HepG2 (cell line): Measurements from ENCODE around the gene TMEM235. TPM values are rescaled to one million over a fixed set of nuclear protein-coding genes. Genes with fewer than 3 reads are reported as not detected.
A peak's percentile ranks its signal among the peaks of the same experiment; 100 is the strongest.

Experiments used
- ATM ChIP-seq: fragments of 450-650 bp; IDR thresholded peaks from 2 replicates; pipeline ENCODE4 v1.7.1; 2017; ENCODE audit warnings: mild to moderate bottlenecking, borderline replicate concordance
- CBX2 ChIP-seq, 2 experiments: fragments of 200-600 bp in 1 of 2; sonication (generic); formaldehyde crosslinking in 1 of 2; IDR thresholded peaks; 2 replicates each; pipeline versions ENCODE4 v1.7.0 to v1.8.1; 2018 to 2022; ENCODE audit warnings: low read depth in 2 of 2, low read length in 1 of 2, mild to moderate bottlenecking in 1 of 2, missing genetic modification reagents in 1 of 2
- HOXA9 ChIP-seq: sonication (generic); formaldehyde crosslinking; IDR thresholded peaks from 2 replicates; pipeline ENCODE4 v1.8.1; 2022; ENCODE audit warnings: missing genetic modification reagents, mild to moderate bottlenecking, moderate library complexity, borderline replicate concordance
- MBD4 ChIP-seq: IDR thresholded peaks from 2 replicates; pipeline ENCODE4 v1.6.1; 2012; ENCODE audit warnings: low read length, inconsistent platforms, borderline replicate concordance
- MIXL1 ChIP-seq: IDR thresholded peaks from 2 replicates; pipeline ENCODE4 v1.6.1; 2016
- NFKBIZ ChIP-seq: IDR thresholded peaks from 2 replicates; pipeline ENCODE4 v1.6.1; 2018; ENCODE audit warnings: missing genetic modification reagents, missing compliant biosample characterization
- RBAK ChIP-seq: sonication (generic); formaldehyde crosslinking; IDR thresholded peaks from 2 replicates; pipeline ENCODE4 v1.5.1; 2020; ENCODE audit warnings: mild to moderate bottlenecking, missing genetic modification reagents
- SAFB2 ChIP-seq: sonication (generic); formaldehyde crosslinking; IDR thresholded peaks from 2 replicates; pipeline ENCODE4 v1.5.1; 2020; ENCODE audit warnings: missing genetic modification reagents, low read depth, mild to moderate bottlenecking, borderline replicate concordance
- SP140L ChIP-seq: sonication (generic); formaldehyde crosslinking; IDR thresholded peaks from 2 replicates; pipeline ENCODE4 v1.4.0; 2020; ENCODE audit warnings: missing genetic modification reagents, borderline replicate concordance
- STAT5B ChIP-seq: sonication (generic); formaldehyde crosslinking; IDR thresholded peaks from 2 replicates; pipeline ENCODE4 v1.4.0; 2020; ENCODE audit warnings: missing genetic modification reagents
- ZNF234 ChIP-seq: sonication (generic); formaldehyde crosslinking; conservative IDR thresholded peaks from 2 replicates; pipeline ENCODE4 v1.5.1; 2020; ENCODE audit warnings: mild to moderate bottlenecking, missing genetic modification reagents
- ZNF354B ChIP-seq: sonication (generic); formaldehyde crosslinking; IDR thresholded peaks from 2 replicates; pipeline ENCODE4 v1.8.0; 2022; ENCODE audit warnings: mild to moderate bottlenecking, missing genetic modification reagents
- ZNF598 ChIP-seq: sonication (generic); formaldehyde crosslinking; IDR thresholded peaks from 2 replicates; pipeline ENCODE4 v1.5.1; 2020; ENCODE audit warnings: mild to moderate bottlenecking, missing genetic modification reagents, borderline replicate concordance
- ZNF605 ChIP-seq: sonication (generic); formaldehyde crosslinking; IDR thresholded peaks from 2 replicates; pipeline ENCODE4 v1.8.0; 2022; ENCODE audit warnings: mild to moderate bottlenecking, missing genetic modification reagents
- ZNF737 ChIP-seq: sonication (generic); formaldehyde crosslinking; IDR thresholded peaks from 2 replicates; pipeline ENCODE4 v1.5.0; 2020; ENCODE audit warnings: missing genetic modification reagents, mild to moderate bottlenecking, borderline replicate concordance
- ZNF747 ChIP-seq: sonication (generic); formaldehyde crosslinking; IDR thresholded peaks from 2 replicates; pipeline ENCODE4 v1.8.1; 2023; ENCODE audit warnings: missing genetic modification reagents, mild to moderate bottlenecking, borderline replicate concordance
- polyA plus RNA-seq, 8 experiments: library from polyadenylated mRNA; depleted of rRNA in 3 of 8; stranded (reverse) in 7 of 8; unstranded in 1 of 8; fragments of >200 nt; fragmentation: Illumina TruSeq in 4 of 8; extraction: Trizol in 4 of 8; gene quantifications; 2 replicates each; pipeline versions ENCODE4 v1.2.1 to v1.2.3, GENCODE V29; 2011 to 2016; ENCODE audit warnings: low read depth in 4 of 8, missing spikeins in 1 of 8, mixed read lengths in 1 of 8; ENCODE audit not compliant: insufficient read depth in 1 of 8
- total RNA-seq, 5 experiments: library from RNA; depleted of rRNA; stranded (reverse); fragments of >200 nt; fragmentation: Illumina TruSeq; extraction: Trizol; gene quantifications; 2 replicates each; pipeline ENCODE4 v1.2.3, GENCODE V29; 2016; ENCODE audit warnings: low read depth in 1 of 5
- TF ChIP-seq, protein P1 (sequence below): sonication (generic); formaldehyde crosslinking; IDR thresholded peaks from 2 replicates; pipeline ENCODE4 v1.5.0; 2020; ENCODE audit warnings: mild to moderate bottlenecking, missing genetic modification reagents
- TF ChIP-seq, protein P2 (sequence below): sonication (generic); formaldehyde crosslinking; IDR thresholded peaks from 2 replicates; pipeline ENCODE4 v1.9.0; 2021; ENCODE audit warnings: missing genetic modification reagents, borderline replicate concordance
- TF ChIP-seq, protein P3 (sequence below): sonication (generic); formaldehyde crosslinking; IDR thresholded peaks from 2 replicates; pipeline ENCODE4 v1.5.0; 2020; ENCODE audit warnings: missing genetic modification reagents, mild to moderate bottlenecking, borderline replicate concordance
- TF ChIP-seq, protein P4 (sequence below): sonication (generic); formaldehyde crosslinking; IDR thresholded peaks from 2 replicates; pipeline ENCODE4 v1.4.0; 2020; ENCODE audit warnings: missing genetic modification reagents
- TF ChIP-seq, protein P5 (sequence below): sonication (generic); formaldehyde crosslinking; IDR thresholded peaks from 2 replicates; pipeline ENCODE4 v1.5.1; 2020; ENCODE audit warnings: missing genetic modification reagents, mild to moderate bottlenecking, borderline replicate concordance
- TF ChIP-seq, protein P6 (sequence below): sonication (generic); formaldehyde crosslinking; IDR thresholded peaks from 2 replicates; pipeline ENCODE4 v1.8.0; 2022; ENCODE audit warnings: mild to moderate bottlenecking, missing genetic modification reagents, moderate library complexity

Gene TMEM235
- total and polyA plus RNA-seq, 2 of the 13 experiments (the other 11 are each of a cell fraction or from before 2014, with no cell fraction given), result not detected

DNA sequence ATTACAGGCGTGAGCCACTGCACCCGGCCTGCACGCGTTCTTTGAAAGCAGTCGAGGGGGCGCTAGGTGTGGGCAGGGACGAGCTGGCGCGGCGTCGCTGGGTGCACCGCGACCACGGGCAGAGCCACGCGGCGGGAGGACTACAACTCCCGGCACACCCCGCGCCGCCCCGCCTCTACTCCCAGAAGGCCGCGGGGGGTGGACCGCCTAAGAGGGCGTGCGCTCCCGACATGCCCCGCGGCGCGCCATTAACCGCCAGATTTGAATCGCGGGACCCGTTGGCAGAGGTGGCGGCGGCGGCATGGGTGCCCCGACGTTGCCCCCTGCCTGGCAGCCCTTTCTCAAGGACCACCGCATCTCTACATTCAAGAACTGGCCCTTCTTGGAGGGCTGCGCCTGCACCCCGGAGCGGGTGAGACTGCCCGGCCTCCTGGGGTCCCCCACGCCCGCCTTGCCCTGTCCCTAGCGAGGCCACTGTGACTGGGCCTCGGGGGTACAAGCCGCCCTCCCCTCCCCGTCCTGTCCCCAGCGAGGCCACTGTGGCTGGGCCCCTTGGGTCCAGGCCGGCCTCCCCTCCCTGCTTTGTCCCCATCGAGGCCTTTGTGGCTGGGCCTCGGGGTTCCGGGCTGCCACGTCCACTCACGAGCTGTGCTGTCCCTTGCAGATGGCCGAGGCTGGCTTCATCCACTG lies 17.3 kb upstream of the TMEM235 start, which contains the start of gene BIRC5 (continued):
- peak; percentile 88; the same call in 1 of the 2 replicates for TF ChIP-seq ZNF747 (CRISPR knock-in tag)
- peak; percentile 64; the same call in 1 of the 2 replicates for TF ChIP-seq STAT5B (CRISPR knock-in tag)
- no peak for TF ChIP-seq ATM
- no peak for TF ChIP-seq ZNF737
- TF ChIP-seq MBD4, result no peak
- TF ChIP-seq, protein P1, sequence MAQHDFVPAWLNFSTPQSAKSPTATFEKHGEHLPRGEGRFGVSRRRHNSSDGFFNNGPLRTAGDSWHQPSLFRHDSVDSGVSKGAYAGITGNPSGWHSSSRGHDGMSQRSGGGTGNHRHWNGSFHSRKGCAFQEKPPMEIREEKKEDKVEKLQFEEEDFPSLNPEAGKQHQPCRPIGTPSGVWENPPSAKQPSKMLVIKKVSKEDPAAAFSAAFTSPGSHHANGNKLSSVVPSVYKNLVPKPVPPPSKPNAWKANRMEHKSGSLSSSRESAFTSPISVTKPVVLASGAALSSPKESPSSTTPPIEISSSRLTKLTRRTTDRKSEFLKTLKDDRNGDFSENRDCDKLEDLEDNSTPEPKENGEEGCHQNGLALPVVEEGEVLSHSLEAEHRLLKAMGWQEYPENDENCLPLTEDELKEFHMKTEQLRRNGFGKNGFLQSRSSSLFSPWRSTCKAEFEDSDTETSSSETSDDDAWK (CRISPR knock-in tag), result no peak
- 0 out of 2 replicates have a peak, but pooled peaks have one; percentile 44 for TF ChIP-seq NFKBIZ (CRISPR knock-in tag)
- TF ChIP-seq CBX2 (IDR thresholded peaks at IDR 0.05; ENCODE audit: low read depth, low read length), result no peak
- no peak for TF ChIP-seq CBX2 (CRISPR knock-in tag; IDR thresholded peaks at IDR 0.05; ENCODE audit: low read depth)
- TF ChIP-seq, protein P2, sequence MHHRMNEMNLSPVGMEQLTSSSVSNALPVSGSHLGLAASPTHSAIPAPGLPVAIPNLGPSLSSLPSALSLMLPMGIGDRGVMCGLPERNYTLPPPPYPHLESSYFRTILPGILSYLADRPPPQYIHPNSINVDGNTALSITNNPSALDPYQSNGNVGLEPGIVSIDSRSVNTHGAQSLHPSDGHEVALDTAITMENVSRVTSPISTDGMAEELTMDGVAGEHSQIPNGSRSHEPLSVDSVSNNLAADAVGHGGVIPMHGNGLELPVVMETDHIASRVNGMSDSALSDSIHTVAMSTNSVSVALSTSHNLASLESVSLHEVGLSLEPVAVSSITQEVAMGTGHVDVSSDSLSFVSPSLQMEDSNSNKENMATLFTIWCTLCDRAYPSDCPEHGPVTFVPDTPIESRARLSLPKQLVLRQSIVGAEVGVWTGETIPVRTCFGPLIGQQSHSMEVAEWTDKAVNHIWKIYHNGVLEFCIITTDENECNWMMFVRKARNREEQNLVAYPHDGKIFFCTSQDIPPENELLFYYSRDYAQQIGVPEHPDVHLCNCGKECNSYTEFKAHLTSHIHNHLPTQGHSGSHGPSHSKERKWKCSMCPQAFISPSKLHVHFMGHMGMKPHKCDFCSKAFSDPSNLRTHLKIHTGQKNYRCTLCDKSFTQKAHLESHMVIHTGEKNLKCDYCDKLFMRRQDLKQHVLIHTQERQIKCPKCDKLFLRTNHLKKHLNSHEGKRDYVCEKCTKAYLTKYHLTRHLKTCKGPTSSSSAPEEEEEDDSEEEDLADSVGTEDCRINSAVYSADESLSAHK, result no peak
- no peak for TF ChIP-seq MIXL1 (CRISPR knock-in tag)
- TF ChIP-seq ZNF598 (CRISPR knock-in tag), result peak; percentile 95; the same call in 1 of the 2 replicates
- TF ChIP-seq SAFB2 (CRISPR knock-in tag), result peak; percentile 68; the same call in 1 of the 2 replicates
- TF ChIP-seq HOXA9, result peak; percentile 97
- TF ChIP-seq, protein P3, sequence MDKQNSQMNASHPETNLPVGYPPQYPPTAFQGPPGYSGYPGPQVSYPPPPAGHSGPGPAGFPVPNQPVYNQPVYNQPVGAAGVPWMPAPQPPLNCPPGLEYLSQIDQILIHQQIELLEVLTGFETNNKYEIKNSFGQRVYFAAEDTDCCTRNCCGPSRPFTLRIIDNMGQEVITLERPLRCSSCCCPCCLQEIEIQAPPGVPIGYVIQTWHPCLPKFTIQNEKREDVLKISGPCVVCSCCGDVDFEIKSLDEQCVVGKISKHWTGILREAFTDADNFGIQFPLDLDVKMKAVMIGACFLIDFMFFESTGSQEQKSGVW, result no peak
- no peak for TF ChIP-seq ZNF234 (CRISPR knock-in tag)
- TF ChIP-seq ZNF354B (CRISPR knock-in tag), result no peak
- TF ChIP-seq, protein P4, sequence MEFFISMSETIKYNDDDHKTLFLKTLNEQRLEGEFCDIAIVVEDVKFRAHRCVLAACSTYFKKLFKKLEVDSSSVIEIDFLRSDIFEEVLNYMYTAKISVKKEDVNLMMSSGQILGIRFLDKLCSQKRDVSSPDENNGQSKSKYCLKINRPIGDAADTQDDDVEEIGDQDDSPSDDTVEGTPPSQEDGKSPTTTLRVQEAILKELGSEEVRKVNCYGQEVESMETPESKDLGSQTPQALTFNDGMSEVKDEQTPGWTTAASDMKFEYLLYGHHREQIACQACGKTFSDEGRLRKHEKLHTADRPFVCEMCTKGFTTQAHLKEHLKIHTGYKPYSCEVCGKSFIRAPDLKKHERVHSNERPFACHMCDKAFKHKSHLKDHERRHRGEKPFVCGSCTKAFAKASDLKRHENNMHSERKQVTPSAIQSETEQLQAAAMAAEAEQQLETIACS (CRISPR knock-in tag), result no peak; the same call in 1 of the 2 replicates
- TF ChIP-seq RBAK (CRISPR knock-in tag), result no peak
- TF ChIP-seq, protein P5, sequence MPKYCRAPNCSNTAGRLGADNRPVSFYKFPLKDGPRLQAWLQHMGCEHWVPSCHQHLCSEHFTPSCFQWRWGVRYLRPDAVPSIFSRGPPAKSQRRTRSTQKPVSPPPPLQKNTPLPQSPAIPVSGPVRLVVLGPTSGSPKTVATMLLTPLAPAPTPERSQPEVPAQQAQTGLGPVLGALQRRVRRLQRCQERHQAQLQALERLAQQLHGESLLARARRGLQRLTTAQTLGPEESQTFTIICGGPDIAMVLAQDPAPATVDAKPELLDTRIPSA, result peak; percentile 52; the same call in 1 of the 2 replicates
- peak; percentile 73; the same call in 1 of the 2 replicates for TF ChIP-seq ZNF605 (CRISPR knock-in tag)
- TF ChIP-seq, protein P6, sequence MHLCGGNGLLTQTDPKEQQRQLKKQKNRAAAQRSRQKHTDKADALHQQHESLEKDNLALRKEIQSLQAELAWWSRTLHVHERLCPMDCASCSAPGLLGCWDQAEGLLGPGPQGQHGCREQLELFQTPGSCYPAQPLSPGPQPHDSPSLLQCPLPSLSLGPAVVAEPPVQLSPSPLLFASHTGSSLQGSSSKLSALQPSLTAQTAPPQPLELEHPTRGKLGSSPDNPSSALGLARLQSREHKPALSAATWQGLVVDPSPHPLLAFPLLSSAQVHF, result peak; percentile 94
- TF ChIP-seq SP140L (CRISPR knock-in tag), result no peak
